Measurements from ENCODE around the gene CLEC4G.
"Not testable (repeated sequence)": the region's sequence is repeated elsewhere in the genome, so short reads cannot be mapped to it uniquely, and the experiment has no call there.

DNA sequence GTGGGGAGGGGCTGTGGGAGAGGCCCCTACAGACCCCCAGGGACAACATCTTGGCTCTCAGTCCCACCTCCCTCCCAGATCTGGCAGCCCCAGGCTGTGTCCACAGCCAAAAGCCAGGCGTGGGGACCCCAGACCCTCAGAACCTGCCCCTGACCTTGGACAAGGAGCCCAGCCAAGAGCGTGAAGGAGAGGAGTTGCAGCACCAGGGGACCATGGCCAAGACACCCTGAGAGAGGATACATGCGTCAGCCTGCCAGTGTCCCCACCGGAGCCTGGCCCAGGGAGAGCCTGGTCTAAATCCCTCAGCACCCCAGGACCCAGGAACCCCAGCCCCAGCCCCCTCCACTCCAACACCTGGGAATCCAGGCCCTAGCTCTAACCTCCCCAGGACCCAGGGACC is 14.4 kb upstream of the CLEC4G start:
- not testable (repeated sequence) for TF ChIP-seq CTCF, POLR2A (IDR thresholded peaks at IDR 0.05)
